ENCODE results near the gene MEPE. TPM values are rescaled to one million over a fixed set of nuclear protein-coding genes. Genes with fewer than 3 reads are reported as not detected.
A peak's percentile ranks its signal among the peaks of the same experiment; 100 is the strongest.

Gene MEPE
- total RNA-seq, 4 donors from 2014 or later, result not detected

- Histone ChIP-seq H3K27me3 (no peaks in the 10 kb centered on the region), H3K36me3 (no peaks in the 10 kb centered on the region), H3K4me3 (no peak overlapping the region), H3K4me1 (peaks cover 0 to 17% (median 4%) of the 10 kb centered on the region in 4 donors), H3K9me3 (no peaks in the 10 kb centered on the region), H3K27ac (no peak overlapping the region)
- WGBS, 2 donors (ENCODE audit: low coverage in 1 of 2), result 88 to 100% methylated on average over 1 to 2 of the region's 2 CpGs
- no peak for DNase-seq
- in situ Hi-C loops (cut with MboI; ENCODE audit: low pct_ligation_motif_present in 1 of 4, low pct_unique_long_range_greater_than_20kb in 1 of 4, low sequenced_read_pairs in 3 of 4), result loop anchor here in 2 of 4 donors (25.0 kb wide), 1 partner anchor 348 kb away; no protein-coding TSS in a partner anchor
- TF ChIP-seq POLR2A (IDR thresholded peaks at IDR 0.05) (no peak), EP300 (IDR thresholded peaks at IDR 0.05; ENCODE audit: low read depth) (no peak), CTCF (IDR thresholded peaks at IDR 0.05) (no peak), POLR2AphosphoS5 (IDR thresholded peaks at IDR 0.05) (no peak)
- intact Hi-C loops (cut with DNase I; ENCODE audit: low total_unique reads), result loop anchor here (5.0 kb wide), 1 partner anchor 103 kb away; no protein-coding TSS in a partner anchor
These were observed 31.6 kb downstream of the MEPE start for GRCh38 chr4:87864321-87864720.

GRCh38 chr4:87865288-87865687, 32.5 kb downstream of the MEPE start:
- no peaks in the 10 kb centered on the region for H3K27me3 ChIP-seq
- no peak for DNase-seq
- H3K9me3 ChIP-seq, result no peaks in the 10 kb centered on the region
- no peak overlapping the region for H3K4me3 ChIP-seq
- no peak for TF ChIP-seq CTCF (IDR thresholded peaks at IDR 0.05)
- no peak for TF ChIP-seq POLR2AphosphoS5 (IDR thresholded peaks at IDR 0.05)
- TF ChIP-seq EP300 (IDR thresholded peaks at IDR 0.05; ENCODE audit: low read depth), result no peak
- TF ChIP-seq POLR2A (IDR thresholded peaks at IDR 0.05), result no peak
- in situ Hi-C loops (cut with MboI; ENCODE audit: low pct_ligation_motif_present in 1 of 4, low pct_unique_long_range_greater_than_20kb in 1 of 4, low sequenced_read_pairs in 3 of 4), result loop anchor here in 2 of 4 donors (25.0 kb wide), 1 partner anchor 347 kb away; no protein-coding TSS in a partner anchor
- 30 to 37% methylated on average over 3 of the region's 3 CpGs for WGBS, 2 donors (ENCODE audit: low coverage in 1 of 2)
- H3K36me3 ChIP-seq, result no peaks in the 10 kb centered on the region
- H3K4me1 ChIP-seq, result peaks cover 0 to 17% (median 4%) of the 10 kb centered on the region in 4 donors
- H3K27ac ChIP-seq, result peak overlapping the region in 1 of 4 donors; percentile 28
- intact Hi-C loops (cut with DNase I; ENCODE audit: low total_unique reads), result no loop called here

- in situ Hi-C loops (cut with MboI; ENCODE audit: low pct_ligation_motif_present in 1 of 4, low pct_unique_long_range_greater_than_20kb in 1 of 4, low sequenced_read_pairs in 3 of 4) (loop anchor here in 2 of 4 donors (25.0 kb wide), 1 partner anchor 346 kb away; no protein-coding TSS in a partner anchor), intact Hi-C loops (cut with DNase I; ENCODE audit: low total_unique reads) (no loop called here)
- 33 to 50% methylated on average over 1 of the region's 1 CpG for WGBS, 2 donors (ENCODE audit: low coverage in 1 of 2)
- no peaks in the 10 kb centered on the region for H3K36me3 ChIP-seq
- H3K4me3 ChIP-seq, result no peak overlapping the region
- TF ChIP-seq POLR2A (IDR thresholded peaks at IDR 0.05) (no peak), CTCF (IDR thresholded peaks at IDR 0.05) (no peak), POLR2AphosphoS5 (IDR thresholded peaks at IDR 0.05) (no peak), EP300 (IDR thresholded peaks at IDR 0.05; ENCODE audit: low read depth) (no peak)
- no peaks in the 10 kb centered on the region for H3K27me3 ChIP-seq
- peak overlapping the region in 1 of 4 donors; percentile 28 for H3K27ac ChIP-seq
- DNase-seq, result no peak
- no peaks in the 10 kb centered on the region for H3K9me3 ChIP-seq
- H3K4me1 ChIP-seq, result peaks cover 0 to 17% (median 4%) of the 10 kb centered on the region in 4 donors
These were observed 33.3 kb downstream of the MEPE start for GRCh38 chr4:87865960-87866598.

- H3K36me3 ChIP-seq, result no peaks in the 10 kb centered on the region
- in situ Hi-C loops (cut with MboI; ENCODE audit: low pct_ligation_motif_present in 1 of 4, low pct_unique_long_range_greater_than_20kb in 1 of 4, low sequenced_read_pairs in 3 of 4), result loop anchor here in 2 of 4 donors (25.0 kb wide), 1 partner anchor 344 kb away; no protein-coding TSS in a partner anchor
- WGBS, 2 donors (ENCODE audit: low coverage in 1 of 2), result 30 to 36% methylated on average over 1 of the region's 1 CpG
- TF ChIP-seq POLR2A (IDR thresholded peaks at IDR 0.05) (no peak), POLR2AphosphoS5 (IDR thresholded peaks at IDR 0.05) (no peak)
- H3K27ac ChIP-seq, result no peak overlapping the region
- H3K27me3 ChIP-seq, result no peaks in the 10 kb centered on the region
- no peaks in the 10 kb centered on the region for H3K9me3 ChIP-seq
- H3K4me1 ChIP-seq, result peaks cover 0 to 17% (median 4%) of the 10 kb centered on the region in 4 donors
- DNase-seq, result no peak
- H3K4me3 ChIP-seq, result no peak overlapping the region
- intact Hi-C loops (cut with DNase I; ENCODE audit: low total_unique reads), result no loop called here
These were observed 35.8 kb downstream of the MEPE start for GRCh38 chr4:87868522-87868921.
